HepG2 (cell line): ENCODE data around the gene IFNA14. TPM values are rescaled to one million over a fixed set of nuclear protein-coding genes. Genes with fewer than 3 reads are reported as not detected.

Source experiments
- ATAC-seq: fragments of 200-7000 bp; cut with Tn5 transposase; 3 replicates; pipeline ENCODE4 v1.9.1; 2020; ENCODE audit warnings: mild to moderate bottlenecking, moderate library complexity
- BruUV-seq: library from RNA; stranded (reverse); fragments of 400-500 nt; replicated peaks from 2 replicates; lab custom pipeline; 2021; lab: Mats Ljungman, UMichigan
- CTCF ChIA-PET: fragments of 300-600 bp; formaldehyde crosslinking; extraction: SDS; loops from one replicate; lab custom pipeline; 2021; ENCODE audit warnings: low total read pairs, inconsistent platforms, low intra/inter-chr PET ratio; lab: Yijun Ruan, JAX
- POLR2A ChIA-PET: fragments of 350-600 bp; sonication (Branson Sonifier 250); formaldehyde crosslinking; loops from one replicate; lab custom pipeline; 2020; ENCODE audit warnings: antibody characterized with exemption, inconsistent platforms; lab: Yijun Ruan, JAX
- DNase-seq: peaks from one replicate; pipeline ENCODE4 v3.0.0-alpha.2; 2015; ENCODE audit warnings: low spot score
- FAIRE-seq: peaks from 3 replicates; lab custom pipeline; 2011; peaks lifted over from hg19 to GRCh38; lab: Jason Lieb, UNC
- H2AFZ ChIP-seq: one replicate; pipeline ENCODE4 v1.6.1; 2011; ENCODE audit warnings: low read length, inconsistent platforms
- H3K27ac ChIP-seq: fragments of 300-600 bp; 3 replicates; pipeline ENCODE4 v1.8.0; 2011; ENCODE audit warnings: mixed run types, mild to moderate bottlenecking, mixed read lengths, low read length, inconsistent platforms; ENCODE audit not compliant: insufficient read depth; ENCODE audit errors: extremely low read length
- H3K27me3 ChIP-seq, 2 experiments: fragments of 200-600 bp in 1 of 2; 2 replicates in 1 of 2; 3 replicates in 1 of 2; pipeline versions ENCODE4 v1.6.0 to v1.8.0; 2011; ENCODE audit warnings: low read length in 2 of 2, mild to moderate bottlenecking in 2 of 2, moderate library complexity in 2 of 2, inconsistent platforms in 1 of 2; ENCODE audit not compliant: insufficient read depth in 2 of 2, control insufficient read depth in 1 of 2
- H3K36me3 ChIP-seq, 2 experiments: fragments of 200-600 bp in 1 of 2; replicated peaks in 1 of 2; 2 replicates in 1 of 2; 3 replicates in 1 of 2; pipeline versions ENCODE4 v1.5.1 to v1.8.0; 2011; ENCODE audit warnings: low read length in 2 of 2, inconsistent platforms in 1 of 2; ENCODE audit not compliant: insufficient read depth in 2 of 2, control insufficient read depth in 1 of 2
- H3K4me1 ChIP-seq: 2 replicates; pipeline ENCODE4 v1.5.1; 2012; ENCODE audit warnings: low read length, inconsistent platforms; ENCODE audit not compliant: insufficient read depth
- H3K4me2 ChIP-seq: 2 replicates; pipeline ENCODE4 v1.6.0; 2011; ENCODE audit warnings: low read depth, low read length, inconsistent platforms
- H3K4me3 ChIP-seq, 3 experiments: fragments of 200-600 bp in 1 of 3; sonication (generic), shearing (Covaris generic) in 1 of 3; replicated peaks in 1 of 3; 2 replicates each; pipeline ENCODE4 v1.5.1; 2011 to 2016; ENCODE audit warnings: low read length in 3 of 3, inconsistent platforms in 2 of 3, low read depth in 2 of 3, mild to moderate bottlenecking in 2 of 3, control low read depth in 1 of 3, mixed read lengths in 1 of 3; ENCODE audit not compliant: insufficient read depth in 1 of 3
- H3K79me2 ChIP-seq: one replicate; pipeline ENCODE4 v1.6.1; 2011; ENCODE audit warnings: low read length, inconsistent platforms; ENCODE audit not compliant: insufficient read depth
- H3K9ac ChIP-seq: 2 replicates; pipeline ENCODE4 v1.6.0; 2011; ENCODE audit warnings: mild to moderate bottlenecking, low read depth, low read length, inconsistent platforms; ENCODE audit not compliant: insufficient read depth
- H3K9me3 ChIP-seq: 2 replicates; pipeline ENCODE4 v1.5.1; 2012; ENCODE audit warnings: mild to moderate bottlenecking, low read length
- H4K20me1 ChIP-seq: 2 replicates; pipeline ENCODE4 v1.6.0; 2011; ENCODE audit warnings: inconsistent platforms, mild to moderate bottlenecking, low read length, moderate library complexity; ENCODE audit not compliant: insufficient read depth
- ATM ChIP-seq: fragments of 450-650 bp; IDR thresholded peaks from 2 replicates; pipeline ENCODE4 v1.7.1; 2017; ENCODE audit warnings: mild to moderate bottlenecking, borderline replicate concordance
- BRD4 ChIP-seq: sonication (generic); formaldehyde crosslinking; IDR thresholded peaks from 2 replicates; pipeline ENCODE4 v1.4.0; 2020; ENCODE audit warnings: missing genetic modification reagents
- CCAR2 ChIP-seq: fragments of 200-400 bp; formaldehyde crosslinking; optimal IDR thresholded peaks from 2 replicates; pipeline ENCODE3; 2018; ENCODE audit warnings: low read depth, mild to moderate bottlenecking, low read length, moderate library complexity
- CREB3 ChIP-seq: sonication (generic); formaldehyde crosslinking; IDR thresholded peaks from 2 replicates; pipeline ENCODE4 v1.5.0; 2020; ENCODE audit warnings: missing genetic modification reagents
- GLI4 ChIP-seq: sonication (generic); formaldehyde crosslinking; IDR thresholded peaks from 2 replicates; pipeline ENCODE4 v1.5.1; 2020; ENCODE audit warnings: missing genetic modification reagents, mild to moderate bottlenecking, moderate library complexity, borderline replicate concordance
- HDAC1 ChIP-seq: sonication (generic); formaldehyde crosslinking; IDR thresholded peaks from 2 replicates; pipeline ENCODE4 v1.5.1; 2020; ENCODE audit warnings: mild to moderate bottlenecking, missing genetic modification reagents
- JARID2 ChIP-seq: sonication (generic); formaldehyde crosslinking; IDR thresholded peaks from 2 replicates; pipeline ENCODE4 v1.8.1; 2023; ENCODE audit warnings: missing genetic modification reagents, inconsistent platforms; ENCODE audit not compliant: insufficient replicate concordance
- MAFK ChIP-seq, 2 experiments: IDR thresholded peaks in 1 of 2; conservative IDR thresholded peaks in 1 of 2; 2 replicates each; pipeline ENCODE4 v1.6.1; 2011; ENCODE audit warnings: improper control_type of control experiment in 2 of 2, low read length in 2 of 2
- MATR3 ChIP-seq: sonication (generic); formaldehyde crosslinking; IDR thresholded peaks from 2 replicates; pipeline ENCODE4 v1.4.0; 2020; ENCODE audit warnings: missing genetic modification reagents
- MAZ ChIP-seq, 2 experiments: sonication (generic) in 1 of 2; formaldehyde crosslinking in 1 of 2; IDR thresholded peaks; 2 replicates each; pipeline versions ENCODE4 v1.5.0 to v1.6.1; 2012 to 2020; ENCODE audit warnings: low read depth in 2 of 2, mild to moderate bottlenecking in 2 of 2, borderline replicate concordance in 1 of 2, improper control_type of control experiment in 1 of 2, low read length in 1 of 2, missing genetic modification reagents in 1 of 2, moderate library complexity in 1 of 2
- POLR2A ChIP-seq, 2 experiments: IDR thresholded peaks; 2 replicates each; pipeline ENCODE4 v1.6.1; 2011; ENCODE audit warnings: low read depth in 2 of 2, low read length in 2 of 2, mild to moderate bottlenecking in 1 of 2, moderate library complexity in 1 of 2; ENCODE audit not compliant: insufficient read depth in 1 of 2
- RFX1 ChIP-seq: fragments of 450-650 bp; IDR thresholded peaks from 2 replicates; pipeline ENCODE4 v1.6.1; 2017
- SNAPC5 ChIP-seq: sonication (generic); formaldehyde crosslinking; IDR thresholded peaks from 2 replicates; pipeline ENCODE4 v1.8.1; 2023; ENCODE audit warnings: mild to moderate bottlenecking, missing genetic modification reagents, borderline replicate concordance
- TAF1 ChIP-seq: sonication (generic); formaldehyde crosslinking; IDR thresholded peaks from 2 replicates; pipeline ENCODE4 v1.4.0; 2020; ENCODE audit warnings: missing genetic modification reagents
- XRCC5 ChIP-seq: fragments of 200-400 bp; formaldehyde crosslinking; optimal IDR thresholded peaks from 2 replicates; pipeline ENCODE3; 2017; ENCODE audit warnings: mild to moderate bottlenecking, low read length
- ZBTB3 ChIP-seq: sonication (generic); formaldehyde crosslinking; IDR thresholded peaks from 2 replicates; pipeline ENCODE4 v1.4.0; 2020; ENCODE audit warnings: low read depth, mild to moderate bottlenecking, moderate library complexity, missing genetic modification reagents, borderline replicate concordance
- ZGPAT ChIP-seq: IDR thresholded peaks from 2 replicates; pipeline ENCODE4 v1.6.1; 2016; ENCODE audit warnings: mild to moderate bottlenecking
- ZNF549 ChIP-seq: sonication (generic); formaldehyde crosslinking; IDR thresholded peaks from 2 replicates; pipeline ENCODE4 v1.5.0; 2020; ENCODE audit warnings: missing genetic modification reagents
- ZNF572 ChIP-seq: sonication (generic); formaldehyde crosslinking; IDR thresholded peaks from 2 replicates; pipeline ENCODE4 v1.5.1; 2020; ENCODE audit warnings: mild to moderate bottlenecking, missing genetic modification reagents
- ZNF841 ChIP-seq: sonication (generic); formaldehyde crosslinking; IDR thresholded peaks from 2 replicates; pipeline ENCODE4 v1.8.1; 2023; ENCODE audit warnings: missing genetic modification reagents, borderline replicate concordance
- WGBS: methylation state at CpG from one replicate; pipeline ENCODE4 v1.1.6; 2017; ENCODE audit warnings: low lambda C conversion rate; 5-methylcytosine and 5-hydroxymethylcytosine counted together
- in situ Hi-C: cut with HindIII; loops from 2 replicates; pipeline ENCODE4 v1.10.0; 2017; ENCODE audit warnings: low pct_unique_long_range_greater_than_20kb; ENCODE audit not compliant: extremely low pct_ligation_motif_present
- intact Hi-C: fragments of 100-400 bp; cut with micrococcal nuclease; formaldehyde crosslinking; loops from one replicate; pipeline ENCODE4 v1.10.0; 2022; ENCODE audit not compliant: unreplicated experiment
- polyA plus RNA-seq, 8 experiments: library from polyadenylated mRNA; depleted of rRNA in 3 of 8; stranded (reverse) in 7 of 8; unstranded in 1 of 8; fragments of >200 nt; fragmentation: Illumina TruSeq in 4 of 8; extraction: Trizol in 4 of 8; gene quantifications; 2 replicates each; pipeline versions ENCODE4 v1.2.1 to v1.2.3, GENCODE V29; 2011 to 2016; ENCODE audit warnings: low read depth in 4 of 8, missing spikeins in 1 of 8, mixed read lengths in 1 of 8; ENCODE audit not compliant: insufficient read depth in 1 of 8
- total RNA-seq, 5 experiments: library from RNA; depleted of rRNA; stranded (reverse); fragments of >200 nt; fragmentation: Illumina TruSeq; extraction: Trizol; gene quantifications; 2 replicates each; pipeline ENCODE4 v1.2.3, GENCODE V29; 2016; ENCODE audit warnings: low read depth in 1 of 5

Gene IFNA14
- total and polyA plus RNA-seq, 2 of the 13 experiments (the other 11 are each of a cell fraction or from before 2014, with no cell fraction given), result not detected

GRCh38 chr9:21286659-21287058 lies 46.9 kb upstream of the IFNA14 start:
- FAIRE-seq (no peak), ATAC-seq (no peak), DNase-seq (no peak)
- in situ Hi-C loops (no loop called here), intact Hi-C loops (no loop called here)
- no peak overlapping the region for H3K4me2 ChIP-seq
- TF ChIP-seq ATM (no peak), BRD4 (no peak), GLI4 (CRISPR knock-in tag) (no peak), RFX1 (no peak), CREB3 (CRISPR knock-in tag) (no peak), ZNF841 (CRISPR knock-in tag) (no peak), SNAPC5 (CRISPR knock-in tag) (no peak), POLR2A (IDR thresholded peaks at IDR 0.05; ENCODE audit: insufficient read depth in 1 of 2, low read depth in 2 of 2, low read length in 2 of 2) (no peak), ZNF572 (CRISPR knock-in tag) (no peak), XRCC5 (no peak), TAF1 (no peak), ZNF549 (CRISPR knock-in tag) (no peak), JARID2 (no peak), ZGPAT (CRISPR knock-in tag) (no peak), HDAC1 (CRISPR knock-in tag) (no peak), MAFK (conservative IDR thresholded peaks at IDR 0.05 in 1 of 2, IDR thresholded peaks at IDR 0.05 in 1 of 2; ENCODE audit: low read length in 2 of 2) (no peak), ZBTB3 (CRISPR knock-in tag) (no peak), MAZ (IDR thresholded peaks at IDR 0.05; ENCODE audit: borderline replicate concordance, low read depth, low read length) (no peak), MAZ (CRISPR knock-in tag; IDR thresholded peaks at IDR 0.05; ENCODE audit: low read depth) (no peak), CCAR2 (no peak), MATR3 (CRISPR knock-in tag) (no peak)
- no peaks in the 10 kb centered on the region for H3K4me1 ChIP-seq
- CTCF ChIA-PET, result no interaction called here
- no peaks in the 10 kb centered on the region for H3K27me3 ChIP-seq
- no TSS peak for BruUV-seq
- no peak overlapping the region for H3K4me3 ChIP-seq
- POLR2A ChIA-PET, result no interaction called here
- no peak overlapping the region for H3K27ac ChIP-seq
- 35% methylated on average over 5 of the region's 5 CpGs for WGBS
- no peaks in the 10 kb centered on the region for H3K9me3 ChIP-seq
- no peak overlapping the region for H3K9ac ChIP-seq
- no peaks in the 10 kb centered on the region for H3K79me2 ChIP-seq
- H2AFZ ChIP-seq, result no peak overlapping the region
- no peaks in the 10 kb centered on the region for H3K36me3 ChIP-seq
- H4K20me1 ChIP-seq, result no peaks in the 10 kb centered on the region
